ENCODE measurements around the gene TYW3.

DNA sequence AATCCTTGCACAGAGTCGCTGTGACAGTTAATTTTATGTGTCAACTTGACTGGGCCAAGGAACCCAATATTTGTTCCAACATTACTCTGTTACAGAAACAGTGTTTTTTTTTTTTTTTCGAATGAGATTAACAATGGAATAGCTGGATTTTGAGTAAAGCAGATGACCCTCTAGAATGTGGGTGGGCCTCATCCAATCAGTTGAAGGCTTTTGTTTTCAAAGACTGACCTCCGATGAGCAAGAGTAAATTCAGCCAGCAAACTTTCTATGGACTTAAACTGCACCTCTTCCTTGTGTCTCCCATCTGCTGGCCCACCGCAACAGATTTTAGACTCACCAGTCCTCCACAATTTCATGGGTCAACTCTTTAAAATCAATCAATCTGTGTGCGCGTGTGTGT, 17.1 kb upstream of the TYW3 start:
- TF ChIP-seq, protein P1, sequence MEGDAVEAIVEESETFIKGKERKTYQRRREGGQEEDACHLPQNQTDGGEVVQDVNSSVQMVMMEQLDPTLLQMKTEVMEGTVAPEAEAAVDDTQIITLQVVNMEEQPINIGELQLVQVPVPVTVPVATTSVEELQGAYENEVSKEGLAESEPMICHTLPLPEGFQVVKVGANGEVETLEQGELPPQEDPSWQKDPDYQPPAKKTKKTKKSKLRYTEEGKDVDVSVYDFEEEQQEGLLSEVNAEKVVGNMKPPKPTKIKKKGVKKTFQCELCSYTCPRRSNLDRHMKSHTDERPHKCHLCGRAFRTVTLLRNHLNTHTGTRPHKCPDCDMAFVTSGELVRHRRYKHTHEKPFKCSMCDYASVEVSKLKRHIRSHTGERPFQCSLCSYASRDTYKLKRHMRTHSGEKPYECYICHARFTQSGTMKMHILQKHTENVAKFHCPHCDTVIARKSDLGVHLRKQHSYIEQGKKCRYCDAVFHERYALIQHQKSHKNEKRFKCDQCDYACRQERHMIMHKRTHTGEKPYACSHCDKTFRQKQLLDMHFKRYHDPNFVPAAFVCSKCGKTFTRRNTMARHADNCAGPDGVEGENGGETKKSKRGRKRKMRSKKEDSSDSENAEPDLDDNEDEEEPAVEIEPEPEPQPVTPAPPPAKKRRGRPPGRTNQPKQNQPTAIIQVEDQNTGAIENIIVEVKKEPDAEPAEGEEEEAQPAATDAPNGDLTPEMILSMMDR (IDR thresholded peaks at IDR 0.05 in 4 of 5, conservative IDR thresholded peaks at IDR 0.05 in 1 of 5): no peak
- TF ChIP-seq POLR2A (IDR thresholded peaks at IDR 0.05): no peak

Measured in gastrocnemius medialis (tissue), 4 donors.